Osteocyte (in vitro differentiated cells): ENCODE measurements around the gene PDZD4. TPM values are rescaled to one million over a fixed set of nuclear protein-coding genes. Genes with fewer than 3 reads are reported as not detected.
A peak's percentile ranks its signal among the peaks of the same experiment; 100 is the strongest.

Experiments
- DNase-seq: peaks from one replicate; pipeline ENCODE4 v3.0.0; 2021; ENCODE audit warnings: mixed read lengths; ENCODE audit not compliant: unreplicated experiment; ENCODE audit errors: extremely low spot score
- H3K27ac Mint-ChIP-seq: one replicate; pipeline ENCODE4 v1.8.0; 2021; ENCODE audit warnings: mild to moderate bottlenecking, mixed read lengths; ENCODE audit not compliant: unreplicated experiment
- H3K27me3 Mint-ChIP-seq: one replicate; pipeline ENCODE4 v1.8.0; 2021; ENCODE audit warnings: mixed read lengths; ENCODE audit not compliant: unreplicated experiment
- H3K36me3 Mint-ChIP-seq: one replicate; pipeline ENCODE4 v1.8.0; 2021; ENCODE audit warnings: mixed read lengths; ENCODE audit not compliant: unreplicated experiment
- H3K4me1 Mint-ChIP-seq: one replicate; pipeline ENCODE4 v1.8.0; 2021; ENCODE audit warnings: mixed read lengths; ENCODE audit not compliant: unreplicated experiment
- H3K4me3 Mint-ChIP-seq: one replicate; pipeline ENCODE4 v1.8.0; 2021; ENCODE audit warnings: mild to moderate bottlenecking, moderate library complexity, mixed read lengths; ENCODE audit not compliant: unreplicated experiment
- H3K9me3 Mint-ChIP-seq: one replicate; pipeline ENCODE4 v1.8.0; 2021; ENCODE audit warnings: mixed read lengths; ENCODE audit not compliant: unreplicated experiment
- CTCF ChIP-seq: fragments of 200-600 bp; sonication (generic); IDR thresholded peaks from 2 replicates; pipeline ENCODE4 v1.5.0; 2021; ENCODE audit warnings: antibody characterized with exemption, mild to moderate bottlenecking, moderate library complexity
- total RNA-seq: library from RNA; stranded (reverse); gene quantifications from 2 replicates; pipeline ENCODE4 v1.2.1, GENCODE V29; 2021

PDZD4 gene
- total RNA-seq, 1 donor from 2014 or later: 23.9 TPM

- H3K4me1 Mint-ChIP-seq: peaks cover 6% of the 10 kb centered on the region
- no peak for TF ChIP-seq CTCF
- no peaks in the 10 kb centered on the region for H3K36me3 Mint-ChIP-seq
- no peaks in the 10 kb centered on the region for H3K9me3 Mint-ChIP-seq
- H3K27me3 Mint-ChIP-seq: peaks cover under 1% of the 10 kb centered on the region
- DNase-seq: no peak
- no peak overlapping the region for H3K4me3 Mint-ChIP-seq
- no peak overlapping the region for H3K27ac Mint-ChIP-seq
These were observed 2.4 kb upstream of the PDZD4 start for GRCh38 chrX:153832728-153833127.

DNA sequence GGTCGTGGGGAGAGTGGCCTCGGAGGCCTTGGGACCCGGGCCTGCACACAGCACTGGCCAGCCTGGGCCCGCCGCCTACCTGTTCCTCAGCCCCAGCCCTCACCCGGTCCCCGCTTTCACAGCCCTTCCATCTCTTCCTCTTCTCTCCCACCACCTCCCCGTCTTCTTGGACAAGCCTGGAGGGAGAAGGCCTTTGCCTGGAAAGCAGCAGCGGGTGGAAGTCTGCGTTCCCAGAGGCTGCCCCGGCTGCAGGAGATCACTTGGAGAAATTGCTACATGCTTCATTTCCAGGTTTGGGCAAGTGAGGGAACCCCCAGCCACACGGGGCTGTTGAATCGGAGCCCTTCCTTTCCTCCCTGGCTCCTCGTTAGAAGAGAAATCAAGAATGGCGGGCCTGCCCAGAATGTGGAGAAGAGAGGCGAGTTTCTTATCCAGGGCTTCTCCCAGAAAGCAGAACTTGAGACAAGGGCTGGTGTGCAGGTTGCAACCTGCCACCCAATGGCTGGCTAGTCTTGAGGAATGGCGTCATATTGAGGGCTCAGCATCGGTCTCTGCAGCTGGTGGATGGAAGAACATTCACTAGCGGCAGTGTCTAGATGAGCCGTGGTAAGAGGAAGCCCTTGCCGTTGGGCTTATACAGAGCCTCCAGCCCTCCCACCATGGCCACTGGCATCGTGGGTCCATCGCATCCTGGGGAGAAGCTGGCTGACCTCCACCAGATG is 1.2 kb upstream of the PDZD4 start:
- no peak for DNase-seq
- Mint-ChIP-seq H3K27me3 (no peaks in the 10 kb centered on the region), H3K27ac (no peak overlapping the region), H3K4me3 (peak overlapping the region; percentile 40), H3K36me3 (no peaks in the 10 kb centered on the region), H3K4me1 (peaks cover 7% of the 10 kb centered on the region), H3K9me3 (peaks cover 11% of the 10 kb centered on the region)
- no peak for TF ChIP-seq CTCF

DNA sequence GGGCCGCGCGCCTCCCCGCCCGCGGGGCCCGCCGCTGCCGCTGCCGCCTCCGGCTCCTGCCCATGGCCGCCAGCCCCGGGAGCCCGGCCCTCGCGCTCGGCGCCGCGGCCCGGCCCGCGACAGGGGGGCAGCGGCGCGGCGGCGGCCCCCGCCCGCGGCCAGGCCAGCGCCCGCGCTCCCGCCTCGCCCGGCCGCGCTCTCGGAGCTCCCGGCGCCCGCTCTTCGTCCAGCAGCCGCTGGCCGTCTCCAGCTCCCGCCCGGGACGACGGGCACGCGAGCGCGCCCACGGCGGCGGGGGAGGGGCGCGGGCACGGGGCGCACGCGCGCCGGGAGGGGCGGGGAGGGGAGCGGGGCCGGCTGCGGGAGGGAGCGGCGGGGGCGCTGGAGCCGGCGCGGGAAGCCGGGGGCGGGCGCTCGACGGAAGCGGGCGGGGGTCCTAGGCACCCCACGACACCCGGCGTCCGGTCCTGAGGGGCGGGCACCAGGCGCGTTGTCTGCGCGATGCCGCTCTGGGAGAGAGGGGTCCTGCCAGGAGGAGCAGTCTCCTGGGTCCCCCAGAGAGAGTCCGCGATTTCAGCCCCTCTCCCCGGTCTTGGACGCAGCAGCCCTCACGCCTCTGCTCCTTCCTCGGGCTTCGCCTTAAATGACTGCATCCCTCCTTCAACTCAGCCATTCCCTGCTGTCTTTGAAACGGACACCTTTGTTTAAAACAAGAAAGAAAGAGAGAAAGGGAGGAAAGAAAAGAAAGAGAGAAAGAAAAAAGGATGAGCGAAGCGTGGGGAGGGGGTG is 490 bp upstream of the PDZD4 start:
- no peak overlapping the region for H3K4me3 Mint-ChIP-seq
- TF ChIP-seq CTCF: no peak

GRCh38 chrX:153829549-153829798 is 870 bp downstream of the PDZD4 start:
- Mint-ChIP-seq H3K27ac (no peak overlapping the region), H3K4me3 (peak overlapping the region; percentile 71), H3K9me3 (peaks cover 11% of the 10 kb centered on the region), H3K36me3 (no peaks in the 10 kb centered on the region), H3K27me3 (no peaks in the 10 kb centered on the region), H3K4me1 (peaks cover 7% of the 10 kb centered on the region)
- TF ChIP-seq CTCF: no peak
- peak; percentile 84 for DNase-seq

More for the DNA sequence above, 490 bp upstream of the PDZD4 start:
- Mint-ChIP-seq H3K27ac (no peak overlapping the region), H3K27me3 (no peaks in the 10 kb centered on the region), H3K4me1 (peaks cover 7% of the 10 kb centered on the region), H3K9me3 (peaks cover 11% of the 10 kb centered on the region), H3K36me3 (no peaks in the 10 kb centered on the region)
- DNase-seq: no peak
